ENCODE data around the gene COL27A1. TPM values are rescaled to one million over a fixed set of nuclear protein-coding genes. Genes with fewer than 3 reads are reported as not detected.

COL27A1 gene
- total and polyA plus RNA-seq, 9 of the 15 experiments (the other 6 are each of a cell fraction or from before 2014, with no cell fraction given): 0.07 TPM; not detected in 8

- no TSS peak for BruUV-seq (replicated peaks)
- Histone ChIP-seq H3K79me2 (ENCODE audit: control insufficient read depth, insufficient read depth, low read length) (no peaks in the 10 kb centered on the region), H3K36me3 (ENCODE audit: control insufficient read depth, insufficient read depth, low read length) (no peaks in the 10 kb centered on the region), H3K9me1 (ENCODE audit: control insufficient read depth, insufficient read depth, low read length) (no peaks in the 10 kb centered on the region), H3K9me3 (replicated peaks; ENCODE audit: control insufficient read depth, insufficient read depth, low read depth, low read length) (no peaks in the 10 kb centered on the region), H2AFZ (ENCODE audit: low read depth, low read length) (no peak overlapping the region), H3K4me2 (ENCODE audit: insufficient read depth, low read length) (no peak overlapping the region), H3K4me1 (replicated peaks in 1 of 2; ENCODE audit: control insufficient read depth in 2 of 2, insufficient read depth in 2 of 2, low read length in 2 of 2) (no peaks in the 10 kb centered on the region), H3K4me3 (no peak overlapping the region), H3K27ac (ENCODE audit: extremely low read depth, low read depth, low read length) (no peak overlapping the region), H3K9ac (ENCODE audit: insufficient read depth in 1 of 2, low read depth in 2 of 2, low read length in 2 of 2) (no peak overlapping the region), H4K20me1 (replicated peaks; ENCODE audit: control insufficient read depth, insufficient read depth, low read length) (peaks cover 9% of the 10 kb centered on the region; the same call in 1 of the 2 replicates), H3K27me3 (ENCODE audit: control insufficient read depth in 2 of 2, insufficient read depth in 2 of 2, low read length in 2 of 2) (peaks cover 8 to 39% of the 10 kb centered on the region in 2 experiments; a peak in 3 of 5 replicates)
- in situ Hi-C loops (cut with MboI) (no loop called here), intact Hi-C loops (cut with micrococcal nuclease) (no loop called here)
- no peak for ATAC-seq
- ChIA-PET POLR2A (no interaction called here), CTCF (ENCODE audit: low intra/inter-chr PET ratio) (no interaction called here)
- no peak for FAIRE-seq
- no peak for DNase-seq (ENCODE audit: extremely low read depth in 1 of 4, low spot score in 3 of 4)
- WGBS (ENCODE audit: insufficient coverage, low coverage, missing lambda C conversion rate): under 1% methylated on average over 11 of the region's 11 CpGs
- TF ChIP-seq ADNP (tag; IDR thresholded peaks at IDR 0.05) (peak; percentile 49; the same call in 1 of the 2 replicates), CEBPB (tag; IDR thresholded peaks at IDR 0.05) (0 out of 2 replicates have a peak, but pooled peaks have one; percentile 22), BCOR (IDR thresholded peaks at IDR 0.05) (peak; percentile 63), ZFP36 (IDR thresholded peaks at IDR 0.05; ENCODE audit: low read depth, low read length, partially characterized antibody) (peak; percentile 85), KDM1A (IDR thresholded peaks at IDR 0.05) (peak in 1 of 2 experiments; percentile 65; a peak in 2 of 4 replicates), SMARCC2 (IDR thresholded peaks at IDR 0.05; ENCODE audit: low read depth) (no peak), ZNF778 (CRISPR knock-in tag; IDR thresholded peaks at IDR 0.05) (no peak), MCM7 (IDR thresholded peaks at IDR 0.05) (no peak), RBM25 (IDR thresholded peaks at IDR 0.05; ENCODE audit: low read depth, low read length, severe bottlenecking) (peak; percentile 51)
These were observed 63.2 kb downstream of the COL27A1 start for GRCh38 chr9:114218264-114219120.

Measured in K562 (cell line).